ENCODE results near the gene RHBG. TPM values are rescaled to one million over a fixed set of nuclear protein-coding genes. Genes with fewer than 3 reads are reported as not detected.

The RHBG gene
- total RNA-seq, 4 donors from 2014 or later, result not detected

GRCh38 chr1:156416993-156417392, 48.0 kb downstream of the RHBG start:
- Histone ChIP-seq H3K4me1 (peaks cover 22 to 26% (median 23%) of the 10 kb centered on the region in 4 donors), H3K9me3 (no peaks in the 10 kb centered on the region), H3K27ac (replicated peaks in 1 of 4) (no peak overlapping the region), H3K4me3 (no peak overlapping the region), H3K36me3 (no peaks in the 10 kb centered on the region), H3K27me3 (peaks cover 17 to 97% (median 54%) of the 10 kb centered on the region in 4 donors)
- no peak for TF ChIP-seq POLR2A (IDR thresholded peaks at IDR 0.05; ENCODE audit: low read depth)
- WGBS, result 44% methylated on average over 1 of the region's 1 CpG
- intact Hi-C loops (cut with DNase I), result no loop called here
- DNase-seq (ENCODE audit: extremely low spot score), result no peak

- Histone ChIP-seq H3K4me1 (peaks cover 23 to 27% (median 23%) of the 10 kb centered on the region in 4 donors), H3K27me3 (peaks cover 17 to 100% (median 56%) of the 10 kb centered on the region in 4 donors), H3K9me3 (no peaks in the 10 kb centered on the region), H3K27ac (replicated peaks in 1 of 4) (no peak overlapping the region), H3K36me3 (no peaks in the 10 kb centered on the region), H3K4me3 (no peak overlapping the region)
- TF ChIP-seq EP300 (IDR thresholded peaks at IDR 0.05) (no peak), POLR2AphosphoS5 (IDR thresholded peaks at IDR 0.05) (no peak), CTCF (IDR thresholded peaks at IDR 0.05) (no peak), POLR2A (IDR thresholded peaks at IDR 0.05; ENCODE audit: low read depth) (no peak)
- DNase-seq (ENCODE audit: extremely low spot score), result no peak
- intact Hi-C loops (cut with DNase I), result no loop called here
- WGBS, result 82% methylated on average over 6 of the region's 6 CpGs
Observed at GRCh38 chr1:156417401-156418020, 48.5 kb downstream of the RHBG start.

GRCh38 chr1:156418416-156419070, 49.5 kb downstream of the RHBG start:
- WGBS, result 92% methylated on average over 12 of the region's 12 CpGs
- no peak for DNase-seq (ENCODE audit: extremely low spot score)
- H3K27me3 ChIP-seq, result peaks cover 17 to 100% (median 58%) of the 10 kb centered on the region in 4 donors
- TF ChIP-seq CTCF (IDR thresholded peaks at IDR 0.05), result no peak
- no peak for TF ChIP-seq EP300 (IDR thresholded peaks at IDR 0.05)
- TF ChIP-seq POLR2AphosphoS5 (IDR thresholded peaks at IDR 0.05), result no peak
- no peak for TF ChIP-seq POLR2A (IDR thresholded peaks at IDR 0.05; ENCODE audit: low read depth)
- H3K27ac ChIP-seq (replicated peaks in 1 of 4), result no peak overlapping the region
- H3K9me3 ChIP-seq, result no peaks in the 10 kb centered on the region
- H3K4me1 ChIP-seq, result peaks cover 23 to 27% (median 23%) of the 10 kb centered on the region in 4 donors
- intact Hi-C loops (cut with DNase I), result no loop called here
- no peak overlapping the region for H3K4me3 ChIP-seq
- no peaks in the 10 kb centered on the region for H3K36me3 ChIP-seq

GRCh38 chr1:156419854-156420204, 50.8 kb downstream of the RHBG start:
- no peak for DNase-seq (ENCODE audit: extremely low spot score)
- Histone ChIP-seq H3K36me3 (no peaks in the 10 kb centered on the region), H3K27me3 (peaks cover 17 to 100% (median 53%) of the 10 kb centered on the region in 4 donors), H3K4me1 (peaks cover 23 to 27% (median 23%) of the 10 kb centered on the region in 4 donors), H3K4me3 (peak overlapping the region; percentile 39 to 55 (median 48)), H3K9me3 (no peaks in the 10 kb centered on the region), H3K27ac (replicated peaks in 1 of 4) (no peak overlapping the region)
- TF ChIP-seq EP300 (IDR thresholded peaks at IDR 0.05), result no peak
- no peak for TF ChIP-seq POLR2AphosphoS5 (IDR thresholded peaks at IDR 0.05)
- no peak for TF ChIP-seq CTCF (IDR thresholded peaks at IDR 0.05)
- no peak for TF ChIP-seq POLR2A (IDR thresholded peaks at IDR 0.05; ENCODE audit: low read depth)
- WGBS, result 69% methylated on average over 3 of the region's 5 CpGs
- intact Hi-C loops (cut with DNase I), result no loop called here

- TF ChIP-seq POLR2A (IDR thresholded peaks at IDR 0.05; ENCODE audit: low read depth) (no peak), EP300 (IDR thresholded peaks at IDR 0.05) (no peak), CTCF (IDR thresholded peaks at IDR 0.05) (no peak), POLR2AphosphoS5 (IDR thresholded peaks at IDR 0.05) (no peak)
- peaks cover 17 to 100% (median 53%) of the 10 kb centered on the region in 4 donors for H3K27me3 ChIP-seq
- no peak overlapping the region for H3K27ac ChIP-seq (replicated peaks in 1 of 4)
- no peak for DNase-seq (ENCODE audit: extremely low spot score)
- H3K36me3 ChIP-seq, result no peaks in the 10 kb centered on the region
- H3K4me3 ChIP-seq, result peak overlapping the region; percentile 39 to 55 (median 48)
- no peaks in the 10 kb centered on the region for H3K9me3 ChIP-seq
- 3% methylated on average over 52 of the region's 69 CpGs for WGBS
- intact Hi-C loops (cut with DNase I), result no loop called here
- H3K4me1 ChIP-seq, result peaks cover 23 to 27% (median 23%) of the 10 kb centered on the region in 4 donors
Observed at GRCh38 chr1:156420205-156421061, 51.4 kb downstream of the RHBG start.
